OCI-M2 (cell line): Measurements from ENCODE around the gene QARS1.
A peak's percentile ranks its signal among the peaks of the same experiment; 100 is the strongest.

Experiments used
- DNase-seq: peaks from one replicate; lab custom pipeline; 2025; ENCODE audit not compliant: unreplicated experiment; lab: John Stamatoyannopoulos, UW

QARS1 gene

GRCh38 chr3:49120438-49121131 lies 16.0 kb upstream of the QARS1 start, which contains the start of gene USP19:
TSS of gene USP19 (minus strand) at chr3:49120823. CDS start at chr3:49119145, 1,678 bp downstream.
- DNase-seq = peak; percentile 15

GRCh38 chr3:49120096-49120437 lies 15.5 kb upstream of the QARS1 start:
- DNase-seq = no peak

- no peak for DNase-seq
These were observed 14.9 kb upstream of the QARS1 start for GRCh38 chr3:49119439-49119838.

- no peak for DNase-seq
These were observed 14.5 kb upstream of the QARS1 start for GRCh38 chr3:49119036-49119435.

GRCh38 chr3:49112262-49112661 lies 7.7 kb upstream of the QARS1 start:
- DNase-seq = no peak

- DNase-seq = no peak
These were observed 6.8 kb upstream of the QARS1 start for GRCh38 chr3:49111347-49111746.

GRCh38 chr3:49110780-49111179 lies 6.2 kb upstream of the QARS1 start:
- DNase-seq = no peak

- DNase-seq = no peak
These were observed 3.8 kb upstream of the QARS1 start for GRCh38 chr3:49108346-49108745.

- no peak for DNase-seq
These were observed 518 bp downstream of the QARS1 start for GRCh38 chr3:49104052-49104426.

- DNase-seq = no peak
These were observed 4.4 kb downstream of the QARS1 start for GRCh38 chr3:49100046-49100615.

GRCh38 chr3:49098910-49099630 lies 5.5 kb downstream of the QARS1 start:
- no peak for DNase-seq

- DNase-seq = no peak
These were observed 6.1 kb downstream of the QARS1 start for GRCh38 chr3:49098429-49098828.

- peak; percentile 96 for DNase-seq
These were observed 10.4 kb downstream of the QARS1 start, which contains the start of gene QRICH1 for GRCh38 chr3:49093853-49094767. TSS of gene QRICH1 (minus strand) at chr3:49094071. CDS start at chr3:49077017, 17,054 bp downstream.

GRCh38 chr3:49092938-49093852 lies 11.4 kb downstream of the QARS1 start:
- no peak for DNase-seq

GRCh38 chr3:49081429-49081828 lies 23.1 kb downstream of the QARS1 start:
- no peak for DNase-seq

- DNase-seq = no peak
These were observed 25.3 kb downstream of the QARS1 start for GRCh38 chr3:49079270-49079669.

- no peak for DNase-seq
These were observed 27.9 kb downstream of the QARS1 start for GRCh38 chr3:49076646-49077045.

- no peak for DNase-seq
These were observed 28.4 kb downstream of the QARS1 start for GRCh38 chr3:49076116-49076515.

- DNase-seq = no peak
These were observed 46.5 kb downstream of the QARS1 start for GRCh38 chr3:49058011-49058410.

- no peak for DNase-seq
These were observed 47.3 kb downstream of the QARS1 start for GRCh38 chr3:49057268-49057667.
